WI38 (cell line): Measurements from ENCODE around the gene MGMT.

Experiments used
- H3K4me3 ChIP-seq: 2 replicates; pipeline ENCODE4 v1.5.1; 2011; ENCODE audit warnings: low read depth, mild to moderate bottlenecking, control low read depth, low read length
- CTCF ChIP-seq: IDR thresholded peaks from 2 replicates; pipeline ENCODE4 v1.5.1; 2012; ENCODE audit warnings: low read depth, mild to moderate bottlenecking, control low read depth, low read length

The MGMT gene

GRCh38 chr10:129712000-129712399, 245.0 kb downstream of the MGMT start:
- no peak for TF ChIP-seq CTCF

GRCh38 chr10:129713659-129714265, 246.7 kb downstream of the MGMT start:
- no peak for TF ChIP-seq CTCF
- no peak overlapping the region for H3K4me3 ChIP-seq

More at GRCh38 chr10:129712000-129712399, 245.0 kb downstream of the MGMT start:
- H3K4me3 ChIP-seq, result no peak overlapping the region

GRCh38 chr10:129715805-129716204, 248.8 kb downstream of the MGMT start:
- H3K4me3 ChIP-seq, result no peak overlapping the region
- no peak for TF ChIP-seq CTCF

- TF ChIP-seq CTCF, result no peak
- H3K4me3 ChIP-seq, result no peak overlapping the region
Measured at GRCh38 chr10:129716211-129716681, 249.2 kb downstream of the MGMT start.

GRCh38 chr10:129716881-129717280, 249.8 kb downstream of the MGMT start:
- no peak overlapping the region for H3K4me3 ChIP-seq
- TF ChIP-seq CTCF, result no peak

- H3K4me3 ChIP-seq, result no peak overlapping the region
- no peak for TF ChIP-seq CTCF
Measured at GRCh38 chr10:129717816-129718547, 250.9 kb downstream of the MGMT start.
